HG03457 (cell line): ENCODE data around the gene ACTR3.

Experiments
- ATAC-seq: cut with Tn5 transposase; IDR thresholded peaks from one replicate; pipeline ENCODE4 v1.9.1; 2021; ENCODE audit warnings: moderate number of reproducible peaks; ENCODE audit not compliant: unreplicated experiment

ACTR3 gene

DNA sequence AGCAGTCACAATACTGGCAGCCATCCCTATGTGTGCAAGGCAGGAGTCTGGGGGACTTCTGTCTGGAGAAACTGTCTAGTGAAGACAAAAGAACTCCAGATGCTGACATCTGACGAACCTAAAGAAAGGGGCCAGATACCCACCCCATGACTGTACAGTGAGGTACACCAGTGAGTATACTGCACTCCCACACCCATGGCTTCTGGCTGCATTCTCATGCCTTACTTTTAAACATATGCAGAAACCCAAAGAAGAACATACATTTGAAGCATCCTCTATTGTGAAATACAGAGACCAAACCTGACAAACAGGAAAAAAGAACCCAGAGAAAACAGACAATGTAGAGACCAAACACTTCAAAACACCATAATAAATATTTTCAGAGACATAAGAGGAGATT, 102.2 kb downstream of the ACTR3 start:
- ATAC-seq = no peak

DNA sequence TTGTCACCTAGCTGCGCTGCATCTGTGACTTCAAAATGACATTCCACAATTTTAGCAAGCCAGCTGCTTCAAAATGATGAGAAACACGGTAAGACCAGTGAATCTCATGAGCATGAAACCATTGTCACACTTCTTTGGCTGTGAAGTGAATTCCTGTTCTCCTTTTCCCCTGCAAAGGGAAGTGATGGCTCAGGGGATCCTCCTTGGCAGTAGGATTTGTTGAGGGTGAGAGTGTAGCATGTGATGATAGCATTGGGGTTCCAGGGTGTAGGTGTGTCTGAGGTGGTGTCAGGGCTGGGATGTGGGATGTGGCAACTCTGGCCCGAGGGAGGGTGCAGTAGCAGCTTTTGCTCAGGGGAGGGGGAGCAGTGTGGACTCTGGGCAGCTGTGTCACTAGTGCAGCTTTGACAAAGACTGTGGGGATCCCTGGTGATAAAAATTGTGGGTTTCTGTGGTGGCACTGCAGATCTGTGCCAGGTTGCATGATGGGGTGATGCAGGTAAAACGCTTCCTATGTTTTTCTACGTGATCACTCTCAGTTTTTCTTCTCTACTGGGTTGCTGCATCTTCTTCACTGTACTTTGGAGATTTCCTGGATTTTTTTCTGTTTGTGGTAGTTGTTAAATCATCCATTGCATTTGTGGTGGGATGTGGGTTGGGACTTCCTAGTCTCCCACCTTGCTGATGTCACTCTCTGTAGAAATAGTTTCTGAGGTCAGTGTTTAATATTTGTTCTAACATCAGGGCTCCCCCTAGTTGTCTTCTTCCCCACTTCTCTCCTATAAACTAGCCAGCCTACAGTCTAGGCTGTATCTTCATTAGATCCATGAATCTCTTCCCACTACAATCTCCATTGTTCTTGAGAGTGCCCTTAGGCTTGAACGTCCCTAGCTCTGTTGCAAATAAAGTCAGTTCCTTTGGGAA, 107.0 kb downstream of the ACTR3 start:
- ATAC-seq = no peak

DNA sequence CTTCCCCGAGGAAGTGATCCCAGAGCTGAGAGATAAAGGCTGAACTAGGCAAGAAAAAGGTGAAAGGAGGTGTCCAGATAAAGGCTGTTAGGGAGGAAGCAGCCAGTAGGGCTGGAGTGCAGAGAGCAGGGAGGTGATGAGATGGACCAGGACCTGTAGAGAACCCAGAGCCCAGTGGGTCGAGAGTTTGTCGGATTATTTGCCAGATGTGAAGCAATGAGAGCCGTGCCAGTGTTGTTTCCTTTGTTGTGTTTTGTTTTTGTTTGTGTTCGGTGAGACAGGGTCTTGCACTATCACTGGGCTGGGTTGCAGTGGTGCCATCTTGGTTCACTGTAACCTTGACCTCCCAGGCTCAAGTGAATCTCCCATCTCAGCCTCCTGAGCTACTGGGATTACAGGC, 111.3 kb downstream of the ACTR3 start:
- no peak for ATAC-seq

GRCh38 chr2:114001937-114002336, 112.0 kb downstream of the ACTR3 start:
- ATAC-seq = no peak

GRCh38 chr2:114005110-114005783, 115.4 kb downstream of the ACTR3 start:
- no peak for ATAC-seq

DNA sequence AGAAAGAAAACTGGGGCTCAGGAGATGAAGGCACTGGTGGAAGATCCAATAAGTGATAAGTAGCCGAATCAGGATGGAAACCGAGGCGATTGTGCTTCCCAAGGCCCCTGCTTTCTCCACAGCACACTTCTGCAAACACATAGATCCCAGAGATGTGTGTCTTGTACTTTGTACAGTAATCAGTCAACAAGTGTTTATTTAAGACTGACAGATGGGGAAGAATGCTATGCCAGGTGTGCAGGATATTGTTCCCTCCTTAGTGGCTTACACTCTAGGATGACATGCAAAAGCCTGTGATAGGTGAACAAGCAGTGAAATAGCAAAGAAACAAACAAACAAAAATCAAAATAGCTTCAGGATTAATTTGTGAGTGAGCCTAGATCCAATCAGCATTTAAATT, 116.6 kb downstream of the ACTR3 start:
- ATAC-seq = no peak

DNA sequence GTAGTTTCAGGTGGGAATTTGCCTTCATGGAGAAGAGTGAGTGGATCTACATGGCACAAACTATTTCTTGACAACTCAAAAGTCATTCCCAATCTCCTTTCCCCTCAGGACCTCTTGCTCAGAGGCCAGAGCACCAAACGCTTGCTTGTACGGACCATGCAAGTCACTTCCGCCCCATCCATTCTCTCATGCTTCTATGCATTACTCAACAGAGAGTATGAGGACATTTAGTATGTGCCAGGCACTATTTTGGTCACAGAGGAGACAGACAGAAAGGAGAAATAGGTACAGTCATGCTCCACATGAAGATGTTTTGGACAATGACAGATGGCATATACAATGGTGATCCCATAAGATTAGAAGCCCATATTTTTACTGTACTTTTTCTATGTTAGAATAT, 117.5 kb downstream of the ACTR3 start:
- no peak for ATAC-seq

GRCh38 chr2:114008720-114009119, 118.8 kb downstream of the ACTR3 start:
- ATAC-seq = no peak

GRCh38 chr2:114009205-114009944, 119.5 kb downstream of the ACTR3 start:
- ATAC-seq = no peak

DNA sequence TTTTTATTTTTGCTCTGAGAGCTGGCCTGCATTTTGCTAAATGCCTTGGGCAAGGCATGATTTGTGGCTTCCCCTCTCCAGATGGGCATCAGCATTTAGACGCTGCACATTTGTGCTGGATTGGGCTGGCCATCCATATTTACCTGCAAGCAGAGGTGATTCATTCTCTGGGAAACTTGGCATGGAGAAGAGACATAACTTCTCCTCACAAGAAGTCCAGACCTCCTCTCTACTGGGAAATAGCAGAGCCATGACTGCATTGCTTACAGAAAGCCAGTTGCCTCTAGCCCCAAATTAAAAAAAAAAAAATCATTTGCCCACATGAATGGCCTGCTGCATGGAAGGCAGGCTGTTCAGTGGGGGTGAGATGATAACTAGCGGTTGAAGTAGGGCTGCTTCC, 120.1 kb downstream of the ACTR3 start:
- no peak for ATAC-seq

GRCh38 chr2:114011713-114012112, 121.8 kb downstream of the ACTR3 start:
- ATAC-seq = no peak
